GM12878 (cell line): ENCODE data around the gene VSIG10L. TPM values are rescaled to one million over a fixed set of nuclear protein-coding genes. Genes with fewer than 3 reads are reported as not detected.

ENCODE experiments used
- ATAC-seq: fragments of 200-7000 bp; cut with Tn5 transposase; 3 replicates; pipeline ENCODE4 v1.9.1; 2020; ENCODE audit warnings: mild to moderate bottlenecking, moderate library complexity
- BruUV-seq: library from RNA; stranded (reverse); fragments of 400-500 nt; replicated peaks from 2 replicates; lab custom pipeline; 2021; lab: Mats Ljungman, UMichigan
- CTCF ChIA-PET: fragments of 300-600 bp; sonication (Branson Sonifier 250); formaldehyde crosslinking; extraction: SDS; loops from one replicate; lab custom pipeline; 2021; ENCODE audit warnings: inconsistent platforms; lab: Yijun Ruan, JAX
- POLR2A ChIA-PET: fragments of 350-600 bp; formaldehyde crosslinking; extraction: SDS; loops from one replicate; lab custom pipeline; 2021; ENCODE audit warnings: inconsistent platforms; lab: Charles Lee
- RAD21 ChIA-PET: fragments of 300-600 bp; sonication (Branson Sonifier 250); formaldehyde crosslinking; loops from one replicate; lab custom pipeline; 2023; ENCODE audit warnings: antibody characterized with exemption; ENCODE audit not compliant: unreplicated experiment; lab: Charles Lee
- SMC1A ChIA-PET: fragments of 300-600 bp; sonication (Branson Sonifier 250); formaldehyde crosslinking; loops from one replicate; lab custom pipeline; 2023; ENCODE audit not compliant: unreplicated experiment, uncharacterized antibody; lab: Charles Lee
- DNase-seq: peaks from one replicate; pipeline ENCODE4 v3.0.0-alpha.2; 2011; ENCODE audit warnings: low read depth, low spot score
- FAIRE-seq: peaks from 3 replicates; lab custom pipeline; 2011; peaks lifted over from hg19 to GRCh38; lab: Jason Lieb, UNC
- H2AFZ ChIP-seq: 2 replicates; pipeline ENCODE4 v1.6.0; 2011; ENCODE audit warnings: low read depth, low read length, control low read depth; ENCODE audit not compliant: control insufficient read depth
- H3K27ac ChIP-seq: 2 replicates; pipeline ENCODE4 v1.5.1; 2011; ENCODE audit warnings: control low read depth; ENCODE audit not compliant: control insufficient read depth, insufficient read depth
- H3K27me3 ChIP-seq, 2 experiments: replicated peaks in 1 of 2; 2 replicates each; pipeline versions ENCODE4 v1.6.0 to v1.6.1; 2011; ENCODE audit warnings: low read length in 1 of 2; ENCODE audit not compliant: control insufficient read depth in 2 of 2, insufficient read depth in 2 of 2
- H3K36me3 ChIP-seq, 2 experiments: 2 replicates each; pipeline ENCODE4 v1.5.1; 2011; ENCODE audit warnings: low read length in 1 of 2; ENCODE audit not compliant: control insufficient read depth in 2 of 2, insufficient read depth in 2 of 2
- H3K4me1 ChIP-seq: 2 replicates; pipeline ENCODE4 v1.6.1; 2011; ENCODE audit warnings: mild to moderate bottlenecking, low read length, moderate library complexity, mixed read lengths; ENCODE audit not compliant: control insufficient read depth, insufficient read depth
- H3K4me2 ChIP-seq: 2 replicates; pipeline ENCODE4 v1.6.0; 2011; ENCODE audit warnings: control low read depth; ENCODE audit not compliant: control insufficient read depth, insufficient read depth
- H3K4me3 ChIP-seq: fragments of 200-600 bp; sonication (generic); 2 replicates; pipeline ENCODE4 v1.5.1; 2016
- H3K79me2 ChIP-seq: 2 replicates; pipeline ENCODE4 v1.6.0; 2011; ENCODE audit warnings: low read length; ENCODE audit not compliant: control insufficient read depth, insufficient read depth
- H3K9ac ChIP-seq: 2 replicates; pipeline ENCODE4 v1.8.0; 2011; ENCODE audit warnings: low read length, control low read depth, mixed read lengths; ENCODE audit not compliant: control insufficient read depth, insufficient read depth
- H3K9me3 ChIP-seq: replicated peaks from 3 replicates; pipeline ENCODE4 v1.5.1; 2011; ENCODE audit warnings: mild to moderate bottlenecking, low read length; ENCODE audit not compliant: control insufficient read depth, insufficient read depth
- H4K20me1 ChIP-seq: 2 replicates; pipeline ENCODE4 v1.6.0; 2011; ENCODE audit not compliant: control insufficient read depth, insufficient read depth
- ATF7 ChIP-seq: fragments of 450-650 bp; IDR thresholded peaks from 2 replicates; pipeline ENCODE4 v1.6.1; 2016; ENCODE audit warnings: low read depth, mild to moderate bottlenecking
- CEBPZ ChIP-seq: fragments of 150-350 bp; IDR thresholded peaks from 2 replicates; pipeline ENCODE4 v1.6.1; 2016; ENCODE audit warnings: low read depth, low read length
- DPF2 ChIP-seq: fragments of 450-650 bp; IDR thresholded peaks from 2 replicates; pipeline ENCODE4 v1.6.1; 2017; ENCODE audit warnings: mild to moderate bottlenecking
- ESRRA ChIP-seq: IDR thresholded peaks from 2 replicates; pipeline ENCODE4 v1.6.1; 2012; ENCODE audit warnings: mild to moderate bottlenecking, low read length, improper control_type of control experiment
- EZH2 ChIP-seq: IDR thresholded peaks from 2 replicates; pipeline ENCODE4 v1.6.1; 2012; ENCODE audit warnings: low read depth, mild to moderate bottlenecking, control low read depth, inconsistent platforms, low read length, borderline replicate concordance; ENCODE audit not compliant: control insufficient read depth
- HDGF ChIP-seq: fragments of 450-650 bp; IDR thresholded peaks from 2 replicates; pipeline ENCODE4 v1.6.1; 2016; ENCODE audit warnings: antibody characterized with exemption
- RAD21 ChIP-seq: IDR thresholded peaks from 2 replicates; pipeline ENCODE4 v1.6.1; 2011; ENCODE audit warnings: mild to moderate bottlenecking, low read depth, low read length, moderate library complexity; ENCODE audit not compliant: insufficient read depth
- RAD51 ChIP-seq: fragments of 450-650 bp; IDR thresholded peaks from 2 replicates; pipeline ENCODE4 v1.6.1; 2016; ENCODE audit warnings: moderate library complexity, mild to moderate bottlenecking, inconsistent platforms
- RFX5 ChIP-seq: IDR thresholded peaks from 2 replicates; pipeline ENCODE4 v1.6.1; 2011; ENCODE audit warnings: low read depth, low read length, improper control_type of control experiment
- SP1 ChIP-seq: IDR thresholded peaks from one replicate; pipeline ENCODE4 v1.6.1; 2011; ENCODE audit warnings: low read depth, low read length
- TCF7 ChIP-seq: IDR thresholded peaks from 2 replicates; pipeline ENCODE4 v1.6.1; 2014; ENCODE audit warnings: antibody characterized with exemption, borderline replicate concordance
- ZNF207 ChIP-seq: fragments of 450-650 bp; IDR thresholded peaks from 2 replicates; pipeline ENCODE4 v1.6.1; 2014; ENCODE audit warnings: antibody characterized with exemption, mild to moderate bottlenecking, borderline replicate concordance
- WGBS: methylation state at CpG from one replicate; pipeline ENCODE4 v1.1.6; 2016; ENCODE audit warnings: low lambda C conversion rate; ENCODE audit not compliant: insufficient replicate concordance, insufficient coverage; ENCODE audit errors: missing lambda C conversion rate; 5-methylcytosine and 5-hydroxymethylcytosine counted together
- in situ Hi-C: fragments of 300-500 bp; cut with MboI; formaldehyde crosslinking; loops from 9 replicates; pipeline ENCODE4 v1.14.3; 2018; ENCODE audit warnings: mixed read lengths
- intact Hi-C: fragments of 100-400 bp; cut with micrococcal nuclease; formaldehyde crosslinking; loops from one replicate; pipeline ENCODE4 v1.14.2; 2022; ENCODE audit not compliant: unreplicated experiment
- polyA plus RNA-seq, 11 experiments: library from polyadenylated mRNA; depleted of rRNA in 4 of 11; unstranded in 6 of 11; stranded (reverse) in 5 of 11; fragments of >200 nt; fragmentation: Nextera tagmentation in 4 of 11; fragmentation: Illumina TruSeq in 1 of 11; extraction: Ambion mirVana in 4 of 11; extraction: Trizol in 1 of 11; gene quantifications; 1 replicate in 1 of 11; 2 replicates in 10 of 11; pipeline versions ENCODE4 v1.2.1 to v1.2.3, GENCODE V29; 2011 to 2016; ENCODE audit warnings: inconsistent platforms in 2 of 11, missing spikeins in 2 of 11, low read depth in 1 of 11
- total RNA-seq, 4 experiments: library from RNA; depleted of rRNA in 3 of 4; stranded (reverse); fragments of >200 nt in 3 of 4; fragmentation: Illumina TruSeq in 1 of 4; extraction: Trizol in 1 of 4; gene quantifications; 2 replicates each; pipeline versions ENCODE4 v1.2.1 to v1.2.3, GENCODE V29; 2013 to 2021
- TF ChIP-seq, protein P1 (sequence below): fragments of 450-650 bp; IDR thresholded peaks from 2 replicates; pipeline ENCODE4 v1.6.1; 2017; ENCODE audit warnings: borderline replicate concordance

VSIG10L gene
- total and polyA plus RNA-seq, 10 of the 15 experiments (the other 5 are each of a cell fraction or from before 2014, with no cell fraction given) = 0.09 to 0.93 (median 0.49) TPM

DNA sequence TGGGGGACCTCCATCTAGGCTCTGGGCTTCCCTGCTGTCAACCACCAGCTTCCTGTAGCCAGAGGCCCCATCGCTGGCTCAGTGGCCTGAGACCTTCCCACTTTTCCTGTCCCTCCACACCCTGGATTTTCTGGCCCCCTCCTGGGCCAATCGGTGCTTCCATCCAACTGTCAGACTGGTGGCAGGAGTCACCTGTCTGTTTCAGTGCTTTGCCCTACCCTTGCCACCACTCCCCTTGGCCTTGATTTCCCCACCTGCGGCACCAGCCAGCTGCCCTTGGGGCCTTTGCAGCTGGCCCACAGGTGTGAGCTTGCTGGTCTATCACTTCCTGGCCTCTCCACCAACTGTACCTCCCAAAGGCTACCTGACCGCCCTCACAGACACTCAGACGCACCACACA, 12.5 kb downstream of the VSIG10L start:
- TF ChIP-seq ATF7 = no peak
- no peak for TF ChIP-seq HDGF
- no peak for TF ChIP-seq SP1
- no peak for TF ChIP-seq RAD21
- no peak for TF ChIP-seq RAD51
- TF ChIP-seq ZNF207 = no peak
- TF ChIP-seq, protein P1, sequence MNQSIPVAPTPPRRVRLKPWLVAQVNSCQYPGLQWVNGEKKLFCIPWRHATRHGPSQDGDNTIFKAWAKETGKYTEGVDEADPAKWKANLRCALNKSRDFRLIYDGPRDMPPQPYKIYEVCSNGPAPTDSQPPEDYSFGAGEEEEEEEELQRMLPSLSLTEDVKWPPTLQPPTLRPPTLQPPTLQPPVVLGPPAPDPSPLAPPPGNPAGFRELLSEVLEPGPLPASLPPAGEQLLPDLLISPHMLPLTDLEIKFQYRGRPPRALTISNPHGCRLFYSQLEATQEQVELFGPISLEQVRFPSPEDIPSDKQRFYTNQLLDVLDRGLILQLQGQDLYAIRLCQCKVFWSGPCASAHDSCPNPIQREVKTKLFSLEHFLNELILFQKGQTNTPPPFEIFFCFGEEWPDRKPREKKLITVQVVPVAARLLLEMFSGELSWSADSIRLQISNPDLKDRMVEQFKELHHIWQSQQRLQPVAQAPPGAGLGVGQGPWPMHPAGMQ = no peak
- TF ChIP-seq DPF2 = no peak
- TF ChIP-seq CEBPZ = no peak
- no peak for TF ChIP-seq EZH2
- TF ChIP-seq RFX5 = no peak
- TF ChIP-seq TCF7 = no peak
- TF ChIP-seq ESRRA = no peak
- DNase-seq (no peak), FAIRE-seq (no peak), ATAC-seq (no peak)
- Histone ChIP-seq H3K4me3 (no peak overlapping the region), H4K20me1 (no peaks in the 10 kb centered on the region), H3K4me1 (no peaks in the 10 kb centered on the region), H2AFZ (no peak overlapping the region), H3K36me3 (no peaks in the 10 kb centered on the region), H3K27me3 (no peaks in the 10 kb centered on the region), H3K4me2 (no peak overlapping the region), H3K27ac (no peak overlapping the region), H3K9ac (no peak overlapping the region), H3K9me3 (no peaks in the 10 kb centered on the region; the same call in 2 of the 3 replicates), H3K79me2 (no peaks in the 10 kb centered on the region)
- POLR2A ChIA-PET = no interaction called here
- SMC1A ChIA-PET = no interaction called here
- BruUV-seq = no TSS peak
- in situ Hi-C loops = no loop called here
- CTCF ChIA-PET = interaction anchor here (1.5 kb wide), 1 partner anchor 9 kb away, joined by 3 read pairs; no protein-coding TSS in a partner anchor
- intact Hi-C loops = no loop called here
- RAD21 ChIA-PET = interaction anchor here (0.6 kb wide), 1 partner anchor 332 kb away, joined by 3 read pairs; no protein-coding TSS in a partner anchor
- WGBS = 56% methylated on average over 5 of the region's 5 CpGs
